SKM-1 treated with dmso at 0.1 percent for 144 hours (cell line): ENCODE results near the gene CFAP161.

Experiments used
- DNase-seq: peaks from one replicate; lab custom pipeline; 2025; ENCODE audit not compliant: unreplicated experiment; lab: John Stamatoyannopoulos, UW

CFAP161 gene, protein sequence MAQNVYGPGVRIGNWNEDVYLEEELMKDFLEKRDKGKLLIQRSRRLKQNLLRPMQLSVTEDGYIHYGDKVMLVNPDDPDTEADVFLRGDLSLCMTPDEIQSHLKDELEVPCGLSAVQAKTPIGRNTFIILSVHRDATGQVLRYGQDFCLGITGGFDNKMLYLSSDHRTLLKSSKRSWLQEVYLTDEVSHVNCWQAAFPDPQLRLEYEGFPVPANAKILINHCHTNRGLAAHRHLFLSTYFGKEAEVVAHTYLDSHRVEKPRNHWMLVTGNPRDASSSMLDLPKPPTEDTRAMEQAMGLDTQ

DNA sequence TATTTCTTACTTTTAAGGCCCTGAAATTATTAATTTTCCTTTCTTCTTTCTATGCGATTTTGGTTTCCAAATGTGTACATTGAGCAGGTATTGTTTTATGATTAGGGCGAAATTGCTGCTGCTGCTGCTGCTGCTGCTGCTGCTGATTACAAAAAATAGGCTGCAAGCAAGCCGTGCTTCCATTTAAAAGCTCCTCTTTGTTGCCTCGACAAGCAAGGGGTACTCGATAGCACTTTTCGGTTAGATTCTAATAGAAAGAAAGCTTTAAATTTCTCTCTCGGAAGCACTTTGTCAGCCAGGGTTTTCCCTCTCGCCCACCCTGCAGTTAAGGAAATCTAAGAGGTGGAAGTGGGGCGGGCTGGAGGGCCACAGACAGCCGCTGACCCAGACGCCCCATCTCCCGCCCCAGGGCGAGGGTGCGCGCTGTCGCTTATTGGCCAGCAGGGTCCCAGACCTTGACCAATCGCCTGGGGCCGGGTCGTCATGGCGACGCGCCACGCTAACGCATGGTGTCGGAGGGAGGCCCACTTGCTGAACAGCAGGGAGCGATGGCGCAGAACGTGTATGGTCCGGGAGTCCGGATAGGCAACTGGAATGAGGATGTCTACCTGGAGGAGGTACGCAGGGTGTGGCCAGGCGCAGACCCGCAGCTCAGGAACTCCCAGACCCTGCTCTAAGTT lies at the start of gene CFAP161:
Gene CFAP161, plus strand, starts transcription at position 489 of the 680 bp plus-strand sequence. Its CDS starts 60 bp downstream, at position 549.
- no peak for DNase-seq

DNA sequence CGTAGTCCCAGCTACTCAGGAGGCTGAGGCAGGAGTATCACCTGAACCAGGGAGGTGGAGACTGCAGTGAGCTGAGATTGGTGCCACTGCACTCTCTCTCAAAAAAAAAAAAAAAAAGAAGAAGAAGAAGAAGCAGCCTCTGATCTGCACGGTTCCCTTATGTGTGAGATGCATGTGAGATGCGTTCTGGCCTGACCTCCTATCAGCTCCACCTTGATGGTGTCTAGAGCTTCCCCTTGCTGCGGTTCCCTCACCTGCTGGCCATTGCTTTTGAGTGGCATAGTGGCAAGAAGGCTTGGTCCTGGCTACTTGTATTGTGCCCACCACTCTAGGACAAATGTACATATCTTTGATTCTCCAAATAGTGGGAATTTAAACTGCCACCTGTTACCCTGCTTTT lies 49.4 kb upstream of the CFAP161 start:
- DNase-seq, result no peak

DNA sequence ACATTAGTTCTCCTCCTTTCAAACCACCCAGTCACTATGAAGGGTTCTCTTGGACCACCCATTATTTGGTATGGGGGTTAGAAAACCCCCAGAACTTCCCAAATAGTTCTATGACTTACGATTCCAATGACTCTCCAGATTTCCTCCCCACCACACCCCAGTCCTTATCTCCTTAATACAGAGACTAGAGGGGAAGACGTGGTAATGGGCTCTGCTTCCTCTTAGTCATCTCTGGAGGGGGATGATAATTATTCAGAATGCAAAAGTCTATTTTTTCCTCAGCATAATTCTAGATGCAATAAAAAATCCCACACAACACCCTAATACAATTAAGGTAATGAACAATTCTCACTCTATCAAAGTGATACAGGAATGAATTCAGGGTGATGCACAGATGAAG lies 48.9 kb upstream of the CFAP161 start:
- no peak for DNase-seq

DNA sequence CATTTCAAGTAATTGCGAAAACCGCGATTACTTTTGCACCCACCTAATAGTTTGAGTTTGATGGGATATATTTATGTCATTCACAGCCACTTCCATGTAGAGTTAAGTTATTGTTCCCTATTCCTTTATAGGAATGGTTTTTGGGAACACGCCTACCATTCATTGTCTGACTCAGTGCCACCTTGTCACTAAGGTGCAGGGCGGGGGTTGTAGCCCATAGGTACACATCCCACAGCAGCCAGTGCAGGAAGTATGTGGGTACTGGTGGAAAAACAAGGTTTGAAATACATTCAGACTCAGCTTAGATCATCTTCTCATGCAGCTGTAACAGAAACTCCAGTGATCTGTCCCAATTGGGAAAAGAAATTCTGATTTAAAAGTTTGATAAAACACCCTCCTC lies 48.2 kb upstream of the CFAP161 start:
- no peak for DNase-seq

DNA sequence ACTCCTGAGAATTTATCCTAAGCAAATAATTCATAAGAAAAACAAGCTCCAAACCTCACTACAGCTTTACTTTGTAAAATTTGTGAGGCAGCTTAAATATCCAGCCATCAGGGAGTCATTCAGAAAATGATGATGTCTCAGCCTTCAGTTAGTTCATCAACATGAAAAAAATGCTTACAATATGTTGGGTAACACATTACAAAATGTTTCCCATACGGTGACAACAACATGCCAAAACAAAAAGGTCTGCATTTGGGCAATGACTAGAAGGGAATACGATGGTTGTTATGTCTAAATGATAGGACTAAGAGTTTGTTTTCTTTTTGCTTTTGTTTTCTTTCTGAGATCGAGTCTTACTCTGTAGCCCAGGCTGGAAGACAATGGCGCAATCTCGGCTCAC lies 47.0 kb upstream of the CFAP161 start:
- no peak for DNase-seq

DNA sequence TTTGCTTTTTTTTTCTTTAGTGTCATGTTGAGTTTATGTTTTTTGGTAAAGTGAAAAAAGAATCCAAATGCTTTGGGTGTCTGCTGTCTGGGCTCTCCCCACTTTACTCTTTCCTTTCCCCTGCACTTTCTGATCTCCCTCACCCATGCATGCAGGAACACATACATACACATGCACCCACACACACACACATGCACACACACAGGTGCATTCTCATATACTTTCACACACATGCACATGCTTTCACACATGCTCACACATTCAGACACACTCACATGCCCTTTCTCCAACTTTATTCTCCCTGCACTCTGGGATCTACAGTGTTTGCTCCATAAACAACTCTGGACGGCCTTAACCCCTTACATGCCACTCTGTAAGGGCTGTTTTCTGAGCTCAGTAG lies 46.4 kb upstream of the CFAP161 start:
- DNase-seq, result no peak

DNA sequence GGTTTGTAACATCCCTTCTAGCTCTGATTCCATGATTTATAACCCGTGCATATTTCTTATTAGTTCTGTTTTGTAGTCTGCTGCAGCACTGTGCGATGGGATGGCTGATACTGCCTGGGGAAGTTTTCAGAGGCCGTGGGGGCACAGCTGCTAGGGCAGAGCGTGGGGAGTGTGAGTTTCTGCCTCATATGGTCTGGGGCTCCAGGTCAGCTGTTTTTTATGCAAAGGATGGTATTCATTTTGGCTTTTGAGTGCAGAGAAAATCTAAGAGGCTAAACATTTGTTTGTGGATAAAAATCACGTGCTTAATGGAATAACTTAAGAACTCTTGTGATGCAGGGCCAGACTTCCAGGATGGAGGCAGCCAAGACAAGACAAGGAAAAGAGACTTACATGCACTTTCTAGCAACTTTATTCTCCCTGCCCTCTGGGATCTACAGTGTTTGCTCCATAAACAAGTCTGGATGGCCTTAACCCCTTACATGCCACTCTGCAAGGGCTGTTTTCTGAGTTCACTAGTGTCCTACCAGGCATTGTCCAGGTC lies 45.5 kb upstream of the CFAP161 start:
- no peak for DNase-seq

DNA sequence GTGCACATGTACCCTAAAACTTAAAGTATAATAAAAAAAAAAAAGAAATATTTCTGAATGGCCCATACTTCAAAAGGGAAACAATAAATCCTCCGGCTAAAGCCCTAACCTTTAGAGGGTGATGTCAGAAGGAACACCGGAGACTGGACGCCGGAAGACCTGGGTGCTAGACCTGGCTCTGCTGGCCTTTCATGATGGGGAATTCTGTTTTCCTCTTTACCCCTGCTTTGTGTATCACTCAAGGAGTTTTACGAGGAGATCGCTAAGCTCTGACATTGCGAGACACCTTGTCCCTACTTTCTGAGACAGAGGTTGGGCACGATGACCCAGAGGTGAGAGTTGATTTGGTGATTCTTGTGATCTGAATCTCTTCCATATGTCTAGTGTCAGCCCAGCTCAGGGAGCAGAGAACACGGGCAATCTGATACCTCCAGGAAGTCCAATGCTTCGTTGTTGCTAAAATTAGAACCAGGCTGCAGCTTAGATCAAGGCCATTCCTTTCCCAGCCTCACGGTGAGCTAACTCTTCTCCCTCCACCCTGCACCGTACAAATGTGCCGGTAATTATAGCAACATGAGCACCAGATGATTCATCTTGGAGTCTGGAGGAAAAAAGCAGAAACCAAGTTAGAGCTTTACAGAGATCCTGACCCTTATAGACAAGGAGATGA lies 42.0 kb upstream of the CFAP161 start:
- no peak for DNase-seq

DNA sequence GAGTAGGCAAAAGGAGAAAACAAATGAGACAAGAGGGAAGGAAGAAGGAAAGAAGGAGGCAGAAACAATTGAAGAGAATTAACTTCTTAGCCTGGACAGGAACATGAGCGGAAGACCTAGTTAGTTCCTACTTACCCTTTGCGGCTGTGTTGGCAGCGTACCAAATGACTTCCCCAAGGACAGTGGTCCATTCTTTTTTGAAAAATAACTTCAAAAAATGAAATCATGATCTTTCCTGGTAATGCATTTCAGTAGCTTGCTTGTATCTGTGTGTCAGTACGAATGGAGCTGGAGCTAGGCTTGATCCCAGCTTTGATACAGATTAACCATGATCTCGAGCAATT lies 41.5 kb upstream of the CFAP161 start:
- no peak for DNase-seq

DNA sequence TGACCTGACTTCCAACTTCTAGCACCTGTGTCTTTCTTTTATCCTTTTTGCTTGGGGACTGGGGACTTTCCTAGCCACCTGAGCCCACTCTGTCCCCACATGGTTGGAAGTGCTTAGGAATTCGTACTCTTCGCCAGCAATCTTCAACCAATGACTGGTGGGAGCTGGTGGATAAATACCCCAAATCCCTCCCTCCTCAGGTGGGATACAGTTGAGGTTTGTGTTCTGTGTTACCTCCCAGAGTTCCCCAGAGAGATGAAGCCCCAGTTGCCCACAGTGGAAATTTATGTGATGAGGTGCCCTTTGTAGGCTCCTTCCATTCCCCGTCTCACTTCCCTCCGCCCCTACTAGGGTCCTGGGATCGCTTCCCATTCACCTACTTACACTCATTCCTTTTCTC lies 40.1 kb upstream of the CFAP161 start:
- DNase-seq, result no peak

DNA sequence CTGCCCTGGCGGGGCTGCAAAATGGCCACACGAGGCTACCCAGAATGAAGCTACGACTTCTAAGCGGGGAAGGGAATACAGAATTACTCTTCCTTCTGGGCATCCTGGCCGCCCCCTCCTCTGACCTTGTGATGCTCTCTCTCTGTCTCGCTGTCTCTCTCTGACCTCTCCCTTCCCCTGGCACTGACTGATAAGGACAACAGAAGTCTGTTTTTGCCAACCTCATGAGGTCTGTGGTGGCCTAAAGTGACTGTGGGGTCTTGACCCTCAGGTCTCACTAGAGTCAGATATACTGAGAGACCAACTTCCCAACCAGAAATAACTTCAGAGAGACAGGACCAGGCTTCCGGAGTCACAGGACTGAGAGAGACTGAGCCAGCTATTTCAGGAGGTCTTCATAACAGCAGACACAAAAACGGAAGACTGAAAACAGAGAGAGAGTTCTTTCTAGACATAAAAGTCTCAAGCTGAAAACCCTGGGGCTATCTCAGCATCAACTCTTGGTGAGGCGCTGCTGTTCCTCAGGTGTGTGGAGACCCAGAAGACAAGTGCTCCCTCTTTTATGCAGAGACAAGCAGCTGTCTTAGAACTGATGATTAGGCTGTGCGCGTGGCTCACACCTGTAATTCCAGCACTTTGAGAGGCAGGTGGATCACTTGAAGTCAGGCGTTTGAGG lies 38.2 kb upstream of the CFAP161 start:
- DNase-seq, result no peak

DNA sequence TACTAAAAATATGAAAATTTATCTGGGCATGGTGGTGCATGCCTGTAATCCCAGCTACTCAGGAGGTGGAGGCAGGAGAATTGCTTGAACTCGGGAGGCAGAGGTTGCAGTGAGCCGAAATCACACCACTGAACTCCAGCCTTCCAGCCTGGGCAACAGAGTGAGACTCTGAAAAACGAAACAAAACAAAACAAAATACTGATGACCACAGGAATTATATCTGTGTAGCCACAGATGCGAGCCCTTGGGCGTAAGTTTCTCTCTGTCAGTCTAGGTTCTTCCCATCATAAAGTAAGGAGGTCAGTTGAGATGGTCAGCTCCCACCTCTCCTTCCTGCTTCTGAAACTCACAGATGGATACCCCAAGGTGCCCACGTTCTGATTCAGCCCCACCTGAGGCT lies 37.7 kb upstream of the CFAP161 start:
- no peak for DNase-seq

DNA sequence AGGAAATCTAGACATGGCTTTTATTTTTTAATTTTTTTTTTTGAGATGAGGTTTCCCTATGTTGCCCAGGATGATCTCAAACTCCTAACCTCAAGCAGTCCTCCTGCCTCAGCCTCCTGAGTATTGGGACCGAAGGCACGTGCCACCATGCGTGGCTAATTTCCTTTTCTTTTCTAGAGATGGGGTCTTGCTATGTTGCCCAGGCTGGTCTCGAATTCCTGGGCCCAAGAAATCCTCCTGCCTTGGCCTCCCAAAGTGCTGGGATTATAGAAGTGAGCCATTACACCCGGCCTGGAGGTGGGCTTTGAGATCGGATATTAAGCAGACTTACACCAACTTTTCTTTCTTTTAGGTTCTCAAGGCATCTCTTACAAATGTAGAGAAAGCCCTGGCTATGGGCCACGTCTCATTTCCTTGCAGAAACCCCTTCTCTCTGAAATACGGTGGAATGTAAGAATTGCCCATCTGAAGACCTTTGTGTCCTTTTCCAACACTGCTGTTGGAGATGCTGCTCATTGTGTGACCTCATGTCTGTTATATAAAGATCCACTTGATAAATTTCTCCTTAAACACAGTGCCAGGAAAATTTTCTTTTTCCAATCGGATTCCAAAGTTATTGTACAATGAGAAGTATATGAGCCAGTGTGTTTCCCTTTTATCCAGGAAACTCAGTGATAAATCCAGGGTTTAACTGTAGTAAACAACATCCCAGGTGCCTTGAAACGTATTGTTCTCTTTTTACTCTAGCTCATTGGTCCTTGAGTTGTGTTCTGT lies 36.8 kb upstream of the CFAP161 start:
- no peak for DNase-seq

DNA sequence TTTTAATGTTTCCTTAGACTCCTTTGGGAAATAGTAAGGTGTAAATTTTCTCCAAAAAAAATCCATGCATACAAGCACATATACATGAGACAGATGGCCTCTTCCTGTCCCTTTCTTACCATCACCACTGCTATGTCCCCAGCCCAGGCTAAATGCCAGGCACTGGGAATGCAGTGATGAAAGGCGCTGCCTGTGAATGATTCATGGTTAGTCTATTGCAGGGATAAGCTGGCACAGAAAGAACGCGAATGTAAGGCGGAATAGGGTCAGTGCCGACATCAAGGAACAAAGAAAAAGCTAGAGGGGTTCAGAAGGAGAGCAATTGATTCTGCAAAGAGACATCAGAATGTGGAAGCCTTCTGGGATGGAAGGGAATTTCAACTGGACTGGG lies 36.2 kb upstream of the CFAP161 start:
- DNase-seq, result no peak

DNA sequence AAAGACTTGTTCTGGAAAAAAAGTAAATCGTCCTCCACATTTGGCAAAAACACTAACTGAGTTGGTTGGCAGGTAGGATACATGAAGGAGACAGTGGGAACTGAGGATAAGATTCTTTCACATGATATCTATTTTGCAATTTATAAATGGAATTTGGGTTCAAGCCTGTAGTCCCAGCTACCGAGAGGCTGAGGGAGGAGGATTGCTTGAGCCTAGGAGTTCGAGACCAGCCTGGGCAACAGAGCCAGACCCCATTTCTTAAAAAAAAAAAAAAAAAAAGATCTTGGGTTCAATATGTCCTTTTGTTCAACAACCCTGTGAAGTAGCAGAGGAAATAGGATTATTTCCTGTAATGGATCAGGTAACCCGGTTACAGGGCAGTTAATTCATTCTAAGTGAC lies 35.7 kb upstream of the CFAP161 start:
- no peak for DNase-seq

DNA sequence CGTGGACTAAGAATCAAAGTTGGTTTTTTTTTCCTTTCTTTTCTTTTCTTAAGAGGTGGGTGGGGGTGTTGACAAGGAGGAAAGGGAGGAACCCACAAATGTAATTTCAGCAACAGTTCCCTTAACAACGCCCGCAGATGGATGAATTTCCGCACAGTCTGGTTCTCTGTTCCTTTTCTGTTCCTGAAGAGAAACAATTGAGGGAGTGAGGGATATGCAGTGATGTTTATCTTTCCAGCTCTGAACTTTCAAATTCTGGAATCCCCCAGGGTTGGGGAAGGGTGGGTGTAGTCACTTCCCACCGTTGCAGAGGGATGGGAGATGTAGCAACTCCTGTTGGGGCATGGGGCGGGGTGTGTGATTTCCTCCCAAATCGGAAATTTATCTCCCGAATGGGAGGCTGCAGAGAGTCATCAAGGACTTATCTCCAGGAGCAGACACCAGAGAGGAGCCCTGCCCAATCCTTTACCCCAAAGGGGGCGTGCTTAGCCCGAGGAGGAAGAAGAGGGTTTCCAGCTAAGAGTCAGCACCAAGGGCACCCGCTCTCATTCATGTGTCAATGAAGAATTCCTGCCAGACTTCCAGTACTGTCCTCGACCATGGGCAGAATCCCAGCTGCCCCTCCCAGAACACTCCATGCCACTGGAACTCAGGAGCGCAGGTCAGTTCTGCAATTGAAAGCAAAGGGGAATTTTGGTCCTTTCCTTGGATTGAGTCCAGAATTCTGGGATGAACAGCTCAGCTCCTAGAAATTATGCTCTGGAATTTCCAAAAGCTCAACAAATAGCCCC lies 35.0 kb upstream of the CFAP161 start:
- peak; percentile 45 for DNase-seq

DNA sequence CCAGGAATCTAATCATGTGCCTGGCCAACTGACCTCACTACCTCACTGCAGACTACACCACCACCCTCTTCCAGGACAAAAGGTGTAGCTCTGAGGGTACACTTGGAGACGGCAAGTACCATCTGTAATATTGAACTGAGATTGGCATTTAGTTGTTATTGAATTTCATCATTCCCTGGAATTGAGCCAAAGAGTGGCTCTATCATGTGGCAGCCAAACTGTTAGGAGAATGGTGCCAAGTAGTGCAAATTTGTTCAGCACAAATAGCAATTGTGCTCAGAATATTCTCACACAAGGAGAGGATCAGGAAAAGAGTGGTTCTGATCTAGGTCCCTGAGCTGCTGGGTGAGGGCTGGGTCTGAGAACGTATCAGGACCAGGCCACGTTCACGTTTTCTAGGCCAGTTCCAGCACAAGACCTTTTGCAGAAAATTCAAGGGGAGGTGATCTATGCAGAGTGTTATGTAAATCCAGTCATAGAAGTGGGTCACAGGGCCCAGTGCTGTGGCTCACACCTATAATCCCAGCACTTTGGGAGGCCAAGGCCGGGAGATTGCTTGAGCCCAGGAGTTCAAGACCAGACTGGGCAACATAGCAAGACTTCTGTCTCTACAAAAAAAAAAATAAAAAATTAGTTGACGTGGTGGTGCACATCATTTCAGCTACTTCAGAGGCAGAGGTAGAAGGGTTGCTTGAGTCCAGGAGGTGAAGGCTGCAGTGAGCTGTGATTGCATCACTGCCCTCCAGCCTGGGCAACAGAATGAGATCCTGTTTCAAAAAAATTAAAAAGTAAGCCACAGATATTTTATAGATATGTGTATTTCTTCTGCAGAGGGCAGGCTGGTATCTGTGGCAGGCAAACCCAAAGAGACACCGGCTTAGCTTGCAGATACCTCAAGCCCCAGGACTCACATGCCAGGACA lies 31.9 kb upstream of the CFAP161 start:
- no peak for DNase-seq

DNA sequence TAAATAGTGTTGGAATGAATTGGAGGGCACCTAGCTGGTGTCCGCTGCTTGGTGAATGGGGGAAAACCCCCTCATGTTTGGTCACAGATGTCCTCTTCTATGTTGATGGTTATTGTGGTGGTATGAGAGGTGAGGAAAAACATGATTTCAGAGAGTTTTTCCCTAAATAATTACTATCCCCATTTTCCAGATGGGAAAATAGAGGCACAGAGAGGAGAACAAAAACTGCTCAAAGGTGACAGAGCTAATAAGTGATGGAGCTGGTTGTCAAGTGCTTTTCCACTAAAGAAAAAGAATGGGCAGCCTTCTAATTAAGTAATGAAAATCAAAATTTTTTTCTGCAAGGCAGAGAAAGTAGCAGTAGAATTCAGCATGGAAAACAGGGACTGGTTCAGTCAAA lies 30.2 kb upstream of the CFAP161 start:
- DNase-seq, result no peak

DNA sequence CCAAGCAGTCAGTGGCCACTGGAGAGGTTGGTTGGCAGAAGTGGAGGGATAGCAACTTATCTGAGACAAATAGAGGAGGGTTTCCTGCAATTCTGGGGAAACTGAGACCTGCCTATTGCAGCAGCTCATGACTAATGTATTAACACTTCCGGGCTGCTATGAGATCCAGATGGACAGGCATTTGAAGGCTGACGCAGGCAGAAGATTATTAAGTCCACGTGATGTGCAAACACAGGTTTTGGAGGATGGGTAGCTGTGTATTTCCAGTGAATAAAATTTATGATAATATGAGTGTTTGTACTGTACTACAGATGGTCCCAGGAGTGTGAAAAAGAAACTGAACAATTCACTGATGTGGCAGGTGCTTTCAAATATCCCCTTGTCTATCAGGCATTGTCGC lies 28.5 kb upstream of the CFAP161 start:
- DNase-seq, result no peak
